ENCODE measurements around the gene DNM3. TPM values are rescaled to one million over a fixed set of nuclear protein-coding genes. Genes with fewer than 3 reads are reported as not detected.

The DNM3 gene
- total and polyA plus RNA-seq, 2 of the 8 experiments (the other 6 are each of a cell fraction or from before 2014, with no cell fraction given) = 2.0 to 8.5 TPM

GRCh38 chr1:171799166-171799565 lies 42.1 kb upstream of the DNM3 start:
- no peak overlapping the region for H4K8ac ChIP-seq (ENCODE audit: extremely low read depth, insufficient read depth, low read length)
- 68% methylated on average over 4 of the region's 4 CpGs; no CpG with 5 or more reads in 1 of the 2 experiments for WGBS, 2 experiments (ENCODE audit: extremely low coverage in 1 of 2, insufficient coverage in 1 of 2, insufficient read length in 1 of 2, insufficient replicate concordance in 2 of 2, low coverage in 1 of 2, low lambda C conversion rate in 2 of 2, missing lambda C conversion rate in 1 of 2)
- no peak overlapping the region for H3K23ac ChIP-seq (ENCODE audit: insufficient read length)
- DNase-seq (ENCODE audit: low read depth in 1 of 2, low spot score in 2 of 2) (no peak), FAIRE-seq (no peak)
- H3K23me2 ChIP-seq (ENCODE audit: low read depth, low read length) = no peaks in the 10 kb centered on the region
- H2BK120ac ChIP-seq (replicated peaks; ENCODE audit: low read depth, low read length) = no peak overlapping the region
- H2BK20ac ChIP-seq (ENCODE audit: low read length) = no peak overlapping the region
- H3K9me3 ChIP-seq (ENCODE audit: insufficient read depth in 2 of 2, low read depth in 1 of 2, low read length in 1 of 2) = no peaks in the 10 kb centered on the region
- H3K4me2 ChIP-seq (ENCODE audit: insufficient read depth in 1 of 2, low read depth in 2 of 2, low read length in 2 of 2) = no peak overlapping the region
- no peak overlapping the region for H2AK5ac ChIP-seq (ENCODE audit: low read depth, low read length)
- no peaks in the 10 kb centered on the region for H4K20me1 ChIP-seq (replicated peaks in 1 of 2; ENCODE audit: control insufficient read depth in 1 of 2, insufficient read depth in 2 of 2, low read length in 2 of 2)
- H2BK12ac ChIP-seq (ENCODE audit: low read depth, low read length) = no peak overlapping the region
- no peak overlapping the region for H4K5ac ChIP-seq (ENCODE audit: insufficient read length, low read depth, low read length)
- H3K36me3 ChIP-seq (ENCODE audit: control insufficient read depth in 2 of 4, insufficient read depth in 4 of 4, low read length in 3 of 4) = peaks cover 16 to 36% (median 30%) of the 10 kb centered on the region in 4 experiments
- H3K56ac ChIP-seq (replicated peaks; ENCODE audit: insufficient read length, low read depth, low read length) = no peak overlapping the region
- no peaks in the 10 kb centered on the region for H3K79me1 ChIP-seq (ENCODE audit: low read depth, low read length)
- H3K27ac ChIP-seq (ENCODE audit: low read depth, low read length) = no peak overlapping the region
- H2BK5ac ChIP-seq (ENCODE audit: low read depth, low read length) = no peak overlapping the region
- no peak overlapping the region for H2AFZ ChIP-seq (ENCODE audit: low read length)
- CTCF ChIA-PET (ENCODE audit: partially characterized antibody) = interaction anchor here (0.7 to 16.4 kb wide), 26 partner anchors 9 to 292 kb away, joined by 3 to 694 read pairs (median 8); partner anchors contain the start of gene METTL13
- no peak overlapping the region for H3K4ac ChIP-seq (replicated peaks; ENCODE audit: insufficient read length, low read depth, low read length)
- no peaks in the 10 kb centered on the region for H3K79me2 ChIP-seq (ENCODE audit: control insufficient read depth in 1 of 2, insufficient read depth in 2 of 2, low read length in 2 of 2)
- POLR2A ChIA-PET (ENCODE audit: partially characterized antibody) = interaction anchor here (0.7 to 1.5 kb wide), 3 partner anchors 9 to 239 kb away, joined by 3 read pairs; no protein-coding TSS in a partner anchor
- H3K14ac ChIP-seq (ENCODE audit: insufficient read length) = no peak overlapping the region
- H3K4me1 ChIP-seq (replicated peaks in 1 of 4; ENCODE audit: control insufficient read depth in 3 of 4, insufficient read depth in 4 of 4, low read length in 3 of 4) = peaks cover 0 to 11% (median 5%) of the 10 kb centered on the region in 4 experiments; a peak in 3 of 7 replicates
- no peak overlapping the region for H3K4me3 ChIP-seq (ENCODE audit: extremely low read depth in 1 of 4, insufficient read depth in 2 of 4, low read depth in 3 of 4, low read length in 4 of 4)
- no peak overlapping the region for H3K18ac ChIP-seq (ENCODE audit: extremely low read depth, low read length)
- H3K27me3 ChIP-seq (replicated peaks in 1 of 4; ENCODE audit: control insufficient read depth in 3 of 4, extremely low read depth in 1 of 4, insufficient read depth in 3 of 4, low read length in 3 of 4) = no peaks in the 10 kb centered on the region
- no peak overlapping the region for H4K91ac ChIP-seq (replicated peaks; ENCODE audit: insufficient read length, low read length)
- H2BK15ac ChIP-seq (ENCODE audit: low read length) = no peak overlapping the region
- no peak overlapping the region for H3K9ac ChIP-seq (replicated peaks in 1 of 4; ENCODE audit: extremely low read depth in 1 of 4, low read depth in 3 of 4, low read length in 3 of 4)
- TF ChIP-seq ATF2 (IDR thresholded peaks at IDR 0.05; ENCODE audit: low read length) (no peak), CTBP2 (IDR thresholded peaks at IDR 0.05; ENCODE audit: borderline replicate concordance, insufficient read depth, insufficient read length, low read length) (no peak), TAF7 (optimal IDR thresholded peaks at IDR 0.05; ENCODE audit: borderline replicate concordance, low read depth, low read length) (no peak), E2F6 (IDR thresholded peaks at IDR 0.05) (no peak), SIX5 (IDR thresholded peaks at IDR 0.05; ENCODE audit: low read depth, low read length) (no peak), POU5F1 (IDR thresholded peaks at IDR 0.05; ENCODE audit: low read depth, low read length) (no peak), JUN (IDR thresholded peaks at IDR 0.05; ENCODE audit: low read depth, low read length) (no peak), CBX5 (IDR thresholded peaks at IDR 0.05; ENCODE audit: low read depth, low read length) (no peak), KDM1A (IDR thresholded peaks at IDR 0.05; ENCODE audit: borderline replicate concordance, low read length) (no peak), TAF1 (IDR thresholded peaks at IDR 0.05; ENCODE audit: low read depth, low read length) (no peak), EZH2 (IDR thresholded peaks at IDR 0.05; ENCODE audit: low read depth, low read length, severe bottlenecking) (no peak)

Measured in H1 (cell line).